CD14-positive monocyte (primary cell): ENCODE measurements around the gene PEX5. TPM values are rescaled to one million over a fixed set of nuclear protein-coding genes. Genes with fewer than 3 reads are reported as not detected.

ENCODE experiments used
- DNase-seq, 3 donors: peaks; one replicate each; pipeline ENCODE4 v3.0.0-alpha.2; 2011 to 2022
- H2AFZ ChIP-seq: 2 replicates; pipeline ENCODE4 v1.6.0; 2012; ENCODE audit warnings: mild to moderate bottlenecking, low read depth, low read length, inconsistent platforms; ENCODE audit not compliant: insufficient read depth, poor library complexity, severe bottlenecking
- H3K27ac ChIP-seq, 2 donors: 1 replicate in 1 of 2; 2 replicates in 1 of 2; pipeline ENCODE4 v1.5.1; 2012 to 2013; ENCODE audit warnings: low read length in 2 of 2, control low read depth in 1 of 2, inconsistent platforms in 1 of 2, low read depth in 1 of 2, mild to moderate bottlenecking in 1 of 2
- H3K27me3 ChIP-seq, 2 donors: one replicate each; pipeline versions ENCODE4 v1.6.0 to v1.6.1; 2011 to 2013; ENCODE audit warnings: low read length in 2 of 2; ENCODE audit not compliant: control insufficient read depth in 2 of 2, insufficient read depth in 2 of 2
- H3K36me3 ChIP-seq, 2 donors: replicated peaks in 1 of 2; 1 replicate in 1 of 2; 2 replicates in 1 of 2; pipeline versions ENCODE4 v1.5.1 to v1.6.1; 2012 to 2013; ENCODE audit warnings: low read length in 2 of 2, control low read depth in 1 of 2, inconsistent platforms in 1 of 2, mild to moderate bottlenecking in 1 of 2; ENCODE audit not compliant: insufficient read depth in 2 of 2, control insufficient read depth in 1 of 2
- H3K4me1 ChIP-seq, 2 donors: 1 replicate in 1 of 2; 2 replicates in 1 of 2; pipeline versions ENCODE4 v1.5.1 to v1.6.1; 2012 to 2013; ENCODE audit warnings: low read length in 2 of 2, control low read depth in 1 of 2, inconsistent platforms in 1 of 2, mild to moderate bottlenecking in 1 of 2, moderate library complexity in 1 of 2; ENCODE audit not compliant: insufficient read depth in 2 of 2, control insufficient read depth in 1 of 2
- H3K4me2 ChIP-seq: replicated peaks from 2 replicates; pipeline ENCODE3; 2012; ENCODE audit warnings: low read length, moderate library complexity, mild to moderate bottlenecking; ENCODE audit not compliant: poor library complexity, severe bottlenecking; ENCODE audit errors: extremely low read depth
- H3K4me3 ChIP-seq, 3 experiments: fragments of 200-600 bp in 1 of 3; sonication (generic) in 1 of 3; replicated peaks in 1 of 3; 1 replicate in 2 of 3; 2 replicates in 1 of 3; pipeline ENCODE4 v1.5.1; 2011 to 2013; ENCODE audit warnings: low read length in 3 of 3, mild to moderate bottlenecking in 3 of 3, control low read depth in 2 of 3, low read depth in 2 of 3, inconsistent platforms in 1 of 3, moderate library complexity in 1 of 3
- H3K79me2 ChIP-seq: 2 replicates; pipeline ENCODE4 v1.6.0; 2012; ENCODE audit warnings: mild to moderate bottlenecking, control low read depth, inconsistent platforms, low read length, moderate library complexity; ENCODE audit not compliant: insufficient read depth
- H3K9ac ChIP-seq: 2 replicates; pipeline ENCODE4 v1.6.0; 2017; ENCODE audit warnings: low read length, mild to moderate bottlenecking; ENCODE audit not compliant: insufficient read depth, poor library complexity, severe bottlenecking
- H3K9me3 ChIP-seq, 2 donors: replicated peaks in 1 of 2; 1 replicate in 1 of 2; 2 replicates in 1 of 2; pipeline versions ENCODE4 v1.5.1 to v1.6.1; 2012 to 2013; ENCODE audit warnings: low read length in 2 of 2, control low read depth in 1 of 2; ENCODE audit not compliant: control insufficient read depth in 1 of 2, insufficient read depth in 1 of 2
- H4K20me1 ChIP-seq: 2 replicates; pipeline ENCODE4 v1.6.0; 2012; ENCODE audit warnings: mild to moderate bottlenecking, low read length, control low read depth, moderate library complexity; ENCODE audit not compliant: insufficient read depth
- H3K27ac Mint-ChIP-seq, 7 donors: one replicate each; pipeline ENCODE4 v1.8.0; 2020; ENCODE audit warnings: mild to moderate bottlenecking in 7 of 7, mixed read lengths in 7 of 7, moderate library complexity in 6 of 7, inconsistent platforms in 2 of 7
- H3K27me3 Mint-ChIP-seq, 3 donors: one replicate each; pipeline ENCODE4 v1.8.0; 2021 to 2022; ENCODE audit warnings: low read depth in 3 of 3, mild to moderate bottlenecking in 3 of 3, mixed read lengths in 3 of 3, moderate library complexity in 3 of 3, inconsistent platforms in 1 of 3
- H3K36me3 Mint-ChIP-seq, 2 donors: one replicate each; pipeline ENCODE4 v1.8.0; 2020; ENCODE audit warnings: mixed read lengths in 2 of 2, inconsistent platforms in 1 of 2, mild to moderate bottlenecking in 1 of 2
- H3K4me1 Mint-ChIP-seq: one replicate; pipeline ENCODE4 v1.8.0; 2020; ENCODE audit warnings: mild to moderate bottlenecking, mixed read lengths
- H3K4me3 Mint-ChIP-seq, 2 donors: one replicate each; pipeline ENCODE4 v1.8.0; 2020; ENCODE audit warnings: mild to moderate bottlenecking in 2 of 2, mixed read lengths in 2 of 2, moderate library complexity in 1 of 2
- H3K9me3 Mint-ChIP-seq, 7 donors: one replicate each; pipeline ENCODE4 v1.8.0; 2020 to 2022; ENCODE audit warnings: mixed read lengths in 7 of 7, mild to moderate bottlenecking in 6 of 7, moderate library complexity in 6 of 7, inconsistent platforms in 2 of 7
- WGBS: methylation state at CpG from one replicate; pipeline ENCODE4 v1.1.5; 2013; ENCODE audit warnings: missing lambda C conversion rate; ENCODE audit not compliant: insufficient coverage; 5-methylcytosine and 5-hydroxymethylcytosine counted together
- intact Hi-C, 2 donors: fragments of 100-400 bp; cut with micrococcal nuclease; formaldehyde crosslinking; loops; one replicate each; pipeline versions ENCODE4 v1.15.0 to v1.15.1; 2023
- polyA plus RNA-seq, 3 donors: library from polyadenylated mRNA; depleted of rRNA in 1 of 3; unstranded in 2 of 3; stranded (reverse) in 1 of 3; fragments of 300-500 nt in 2 of 3; fragments of >200 nt in 1 of 3; fragmentation: Illumina TruSeq in 2 of 3; gene quantifications; 1 replicate in 2 of 3; 2 replicates in 1 of 3; pipeline ENCODE4 v1.2.3, GENCODE V29; 2012 to 2021
- TF ChIP-seq, protein P1 (sequence below): fragments of 200-600 bp; IDR thresholded peaks from one replicate; pipeline ENCODE4 v1.8.0; 2022; ENCODE audit warnings: antibody characterized with exemption, mild to moderate bottlenecking

Gene PEX5
- polyA plus RNA-seq, 3 donors = 4.3 to 11.3 (median 7.1) TPM

DNA sequence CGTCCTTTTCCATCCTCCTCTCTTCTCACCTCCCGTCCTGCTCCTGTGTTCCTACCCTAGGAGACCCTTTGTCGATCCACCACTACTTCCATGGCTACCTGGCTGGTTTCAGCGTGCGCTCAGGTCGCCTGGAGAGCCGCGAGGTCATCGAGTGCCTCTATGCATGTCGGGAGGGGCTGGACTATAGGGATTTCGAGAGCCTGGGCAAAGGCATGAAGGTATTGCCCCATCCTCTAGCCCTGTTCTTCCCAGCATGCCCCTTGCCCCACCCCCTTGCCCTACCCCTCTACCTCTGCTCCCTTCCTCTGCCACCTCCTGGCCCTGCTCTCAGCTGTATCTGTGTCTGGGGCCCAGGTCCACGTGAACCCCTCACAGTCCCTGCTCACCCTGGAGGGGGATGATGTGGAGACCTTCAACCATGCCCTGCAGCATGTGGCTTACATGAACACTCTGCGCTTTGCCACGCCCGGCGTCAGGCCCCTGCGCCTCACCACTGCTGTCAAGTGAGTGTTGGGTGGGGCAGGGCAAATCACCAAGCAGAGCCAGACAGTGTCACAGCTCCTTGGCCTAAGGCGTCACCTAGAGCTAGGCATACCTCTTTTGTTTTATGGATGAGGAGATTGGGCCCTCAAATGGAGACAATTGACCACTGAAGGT lies 46.5 kb upstream of the PEX5 start:
- peaks cover 7% of the 10 kb centered on the region for H3K4me1 Mint-ChIP-seq
- intact Hi-C loops = loop anchor here in 1 of 2 donors (5.0 to 10.0 kb wide), 2 partner anchors 312 to 494 kb away; no protein-coding TSS in a partner anchor
- H3K36me3 Mint-ChIP-seq = peaks cover 26 to 43% of the 10 kb centered on the region in 2 donors
- no peaks in the 10 kb centered on the region for H3K27me3 ChIP-seq
- WGBS = 99% methylated on average over 15 of the region's 18 CpGs
- H3K27ac Mint-ChIP-seq = peak overlapping the region in 1 of 7 donors; percentile 26
- H3K79me2 ChIP-seq = no peaks in the 10 kb centered on the region
- H3K4me3 ChIP-seq = no peak overlapping the region
- H4K20me1 ChIP-seq = no peaks in the 10 kb centered on the region
- H3K4me1 ChIP-seq = peaks cover 0 to under 1% of the 10 kb centered on the region in 2 donors
- no peak for DNase-seq
- H3K27ac ChIP-seq = no peak overlapping the region
- peaks cover 0 to 5% (median 0%) of the 10 kb centered on the region in 7 donors for H3K9me3 Mint-ChIP-seq
- no peak overlapping the region for H3K4me2 ChIP-seq
- no peak overlapping the region for H3K4me3 Mint-ChIP-seq
- TF ChIP-seq, protein P1, sequence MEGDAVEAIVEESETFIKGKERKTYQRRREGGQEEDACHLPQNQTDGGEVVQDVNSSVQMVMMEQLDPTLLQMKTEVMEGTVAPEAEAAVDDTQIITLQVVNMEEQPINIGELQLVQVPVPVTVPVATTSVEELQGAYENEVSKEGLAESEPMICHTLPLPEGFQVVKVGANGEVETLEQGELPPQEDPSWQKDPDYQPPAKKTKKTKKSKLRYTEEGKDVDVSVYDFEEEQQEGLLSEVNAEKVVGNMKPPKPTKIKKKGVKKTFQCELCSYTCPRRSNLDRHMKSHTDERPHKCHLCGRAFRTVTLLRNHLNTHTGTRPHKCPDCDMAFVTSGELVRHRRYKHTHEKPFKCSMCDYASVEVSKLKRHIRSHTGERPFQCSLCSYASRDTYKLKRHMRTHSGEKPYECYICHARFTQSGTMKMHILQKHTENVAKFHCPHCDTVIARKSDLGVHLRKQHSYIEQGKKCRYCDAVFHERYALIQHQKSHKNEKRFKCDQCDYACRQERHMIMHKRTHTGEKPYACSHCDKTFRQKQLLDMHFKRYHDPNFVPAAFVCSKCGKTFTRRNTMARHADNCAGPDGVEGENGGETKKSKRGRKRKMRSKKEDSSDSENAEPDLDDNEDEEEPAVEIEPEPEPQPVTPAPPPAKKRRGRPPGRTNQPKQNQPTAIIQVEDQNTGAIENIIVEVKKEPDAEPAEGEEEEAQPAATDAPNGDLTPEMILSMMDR = no peak
- no peaks in the 10 kb centered on the region for H3K9me3 ChIP-seq
- no peaks in the 10 kb centered on the region for H3K36me3 ChIP-seq
- H3K27me3 Mint-ChIP-seq = peaks cover 0 to 1% (median under 1%) of the 10 kb centered on the region in 3 donors
- no peak overlapping the region for H3K9ac ChIP-seq
- H2AFZ ChIP-seq = no peak overlapping the region

DNA sequence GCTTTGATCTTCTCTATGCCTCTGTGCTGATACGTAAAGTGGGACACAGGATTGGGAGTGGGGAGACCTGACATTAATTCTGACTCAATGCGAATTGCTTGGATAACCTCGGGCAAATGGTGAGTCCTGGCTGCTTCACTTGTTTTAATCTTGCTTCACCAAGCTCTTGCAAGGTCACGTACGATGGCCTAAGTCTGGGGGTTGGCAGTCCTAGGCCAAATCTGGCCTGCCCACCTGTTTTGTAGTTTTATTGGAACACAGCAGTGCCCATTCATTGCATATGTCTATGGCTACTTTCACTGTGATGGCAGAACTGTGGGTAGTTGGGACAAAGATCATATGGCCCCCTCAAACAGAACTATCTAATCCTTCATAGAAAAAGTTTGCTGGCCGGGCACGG lies 45.9 kb upstream of the PEX5 start:
- H3K27me3 ChIP-seq = no peaks in the 10 kb centered on the region
- H3K4me2 ChIP-seq = no peak overlapping the region
- Mint-ChIP-seq H3K4me3 (no peak overlapping the region), H3K27me3 (peaks cover 0 to 2% (median 1%) of the 10 kb centered on the region in 3 donors), H3K9me3 (peaks cover 0 to 5% (median 0%) of the 10 kb centered on the region in 7 donors), H3K36me3 (peaks cover 28 to 47% of the 10 kb centered on the region in 2 donors), H3K4me1 (peaks cover 4% of the 10 kb centered on the region), H3K27ac (no peak overlapping the region)
- no peaks in the 10 kb centered on the region for H3K79me2 ChIP-seq
- DNase-seq = no peak
- TF ChIP-seq, protein P1 = no peak
- H3K36me3 ChIP-seq = peaks cover 0 to under 1% of the 10 kb centered on the region in 2 donors
- no peaks in the 10 kb centered on the region for H3K4me1 ChIP-seq
- H3K4me3 ChIP-seq = no peak overlapping the region
- H3K9ac ChIP-seq = no peak overlapping the region
- H2AFZ ChIP-seq = no peak overlapping the region
- intact Hi-C loops = loop anchor here in 1 of 2 donors (5.0 to 10.0 kb wide), 2 partner anchors 311 to 494 kb away; no protein-coding TSS in a partner anchor
- no peaks in the 10 kb centered on the region for H4K20me1 ChIP-seq
- no peak overlapping the region for H3K27ac ChIP-seq
- 97% methylated on average over 7 of the region's 7 CpGs for WGBS
- H3K9me3 ChIP-seq = no peaks in the 10 kb centered on the region
